Neural progenitor cell (in vitro differentiated cells): ENCODE measurements around the gene DDN.

Source experiments
- CTCF ChIP-seq: fragments of 200-600 bp; sonication (generic); IDR thresholded peaks from 2 replicates; pipeline ENCODE4 v1.5.1; 2017; ENCODE audit warnings: antibody characterized with exemption, mild to moderate bottlenecking
- EZH2 ChIP-seq: fragments of 200-600 bp; sonication (generic); IDR thresholded peaks from 2 replicates; pipeline ENCODE4 v1.6.1; 2017; ENCODE audit warnings: antibody characterized with exemption, mild to moderate bottlenecking, moderate library complexity
- EZH2phosphoT487 ChIP-seq: fragments of 200-600 bp; sonication (generic); IDR thresholded peaks from 2 replicates; pipeline ENCODE4 v1.6.1; 2017; ENCODE audit warnings: antibody characterized with exemption

- TF ChIP-seq CTCF (peak; percentile 66), EZH2phosphoT487 (peak; percentile 50), EZH2 (no peak)
Measured at GRCh38 chr12:49018261-49019119, 19.3 kb upstream of the DDN start, which contains the start of gene PRKAG1.
